GM12878 (cell line): ENCODE data around the gene TMEM151A. TPM values are rescaled to one million over a fixed set of nuclear protein-coding genes. Genes with fewer than 3 reads are reported as not detected.

Experiments
- ASH2L ChIP-seq: fragments of 300-600, 200-600 bp; sonication (generic); IDR thresholded peaks from 2 replicates; pipeline ENCODE4 v1.6.1; 2017; ENCODE audit warnings: low read depth, mild to moderate bottlenecking, borderline replicate concordance
- ATF2 ChIP-seq: IDR thresholded peaks from 2 replicates; pipeline ENCODE4 v1.6.1; 2012; ENCODE audit warnings: low read length, inconsistent platforms
- CHD1 ChIP-seq: IDR thresholded peaks from 2 replicates; pipeline ENCODE4 v1.6.1; 2012; ENCODE audit warnings: low read depth, low read length, improper control_type of control experiment
- CUX1 ChIP-seq: IDR thresholded peaks from 2 replicates; pipeline ENCODE4 v1.6.1; 2012; ENCODE audit warnings: improper control_type of control experiment, low read depth, low read length; ENCODE audit not compliant: insufficient replicate concordance
- DPF2 ChIP-seq: fragments of 450-650 bp; IDR thresholded peaks from 2 replicates; pipeline ENCODE4 v1.6.1; 2017; ENCODE audit warnings: mild to moderate bottlenecking
- E2F4 ChIP-seq: IDR thresholded peaks from 2 replicates; pipeline ENCODE4 v1.6.1; 2012; ENCODE audit warnings: low read depth, low read length, improper control_type of control experiment
- IRF3 ChIP-seq: fragments of 450-650 bp; IDR thresholded peaks from 2 replicates; pipeline ENCODE4 v1.6.1; 2014; ENCODE audit warnings: mild to moderate bottlenecking
- MLLT1 ChIP-seq: fragments of 450-650 bp; IDR thresholded peaks from 2 replicates; pipeline ENCODE4 v1.6.1; 2016; ENCODE audit warnings: mild to moderate bottlenecking
- MYC ChIP-seq: IDR thresholded peaks from 2 replicates; pipeline ENCODE4 v1.6.1; 2011; ENCODE audit warnings: mild to moderate bottlenecking, low read length, moderate library complexity, inconsistent platforms; ENCODE audit not compliant: insufficient read depth, insufficient replicate concordance, insufficient read length, severe bottlenecking
- NBN ChIP-seq: fragments of 450-650 bp; IDR thresholded peaks from 2 replicates; pipeline ENCODE4 v1.6.1; 2016
- NFXL1 ChIP-seq: fragments of 450-650 bp; IDR thresholded peaks from 2 replicates; pipeline ENCODE4 v1.6.1; 2017; ENCODE audit warnings: antibody characterized with exemption, mild to moderate bottlenecking, borderline replicate concordance
- PAX5 ChIP-seq: IDR thresholded peaks from 2 replicates; pipeline ENCODE4 v1.6.1; 2011; ENCODE audit warnings: low read depth, low read length, borderline replicate concordance
- POLR2A ChIP-seq: IDR thresholded peaks from 2 replicates; pipeline ENCODE4 v1.6.1; 2011; ENCODE audit warnings: low read depth, mild to moderate bottlenecking, low read length
- RFX5 ChIP-seq: IDR thresholded peaks from 2 replicates; pipeline ENCODE4 v1.6.1; 2011; ENCODE audit warnings: low read depth, low read length, improper control_type of control experiment
- SRF ChIP-seq, 2 experiments: IDR thresholded peaks; 2 replicates each; pipeline ENCODE4 v1.6.1; 2011; ENCODE audit warnings: low read depth in 2 of 2, low read length in 2 of 2, mild to moderate bottlenecking in 1 of 2, moderate library complexity in 1 of 2
- TCF3 ChIP-seq: IDR thresholded peaks from 2 replicates; pipeline ENCODE4 v1.6.1; 2012; ENCODE audit warnings: low read depth, mild to moderate bottlenecking, low read length, borderline replicate concordance; ENCODE audit not compliant: insufficient read depth
- USF1 ChIP-seq: IDR thresholded peaks from 2 replicates; pipeline ENCODE4 v1.6.1; 2011; ENCODE audit warnings: borderline replicate concordance, low read depth, mild to moderate bottlenecking, moderate library complexity, mixed read lengths, low read length; ENCODE audit not compliant: insufficient read depth; ENCODE audit errors: extremely low read length
- polyA plus RNA-seq, 11 experiments: library from polyadenylated mRNA; depleted of rRNA in 4 of 11; unstranded in 6 of 11; stranded (reverse) in 5 of 11; fragments of >200 nt; fragmentation: Nextera tagmentation in 4 of 11; fragmentation: Illumina TruSeq in 1 of 11; extraction: Ambion mirVana in 4 of 11; extraction: Trizol in 1 of 11; gene quantifications; 1 replicate in 1 of 11; 2 replicates in 10 of 11; pipeline versions ENCODE4 v1.2.1 to v1.2.3, GENCODE V29; 2011 to 2016; ENCODE audit warnings: inconsistent platforms in 2 of 11, missing spikeins in 2 of 11, low read depth in 1 of 11
- total RNA-seq, 4 experiments: library from RNA; depleted of rRNA in 3 of 4; stranded (reverse); fragments of >200 nt in 3 of 4; fragmentation: Illumina TruSeq in 1 of 4; extraction: Trizol in 1 of 4; gene quantifications; 2 replicates each; pipeline versions ENCODE4 v1.2.1 to v1.2.3, GENCODE V29; 2013 to 2021

Gene TMEM151A
- total and polyA plus RNA-seq, 10 of the 15 experiments (the other 5 are each of a cell fraction or from before 2014, with no cell fraction given), result not detected

- TF ChIP-seq NBN (peak; percentile 95), POLR2A (peak; percentile 98), NFXL1 (no peak), ATF2 (no peak), MLLT1 (no peak; the same call in 1 of the 2 replicates), RFX5 (peak; percentile 48; the same call in 1 of the 2 replicates), IRF3 (0 out of 2 replicates have a peak, but pooled peaks have one; percentile 38), MYC (no peak), DPF2 (no peak), TCF3 (0 out of 2 replicates have a peak, but pooled peaks have one; percentile 51), CUX1 (no peak), USF1 (no peak), SRF (IDR thresholded peaks at IDR 0.05; ENCODE audit: low read depth in 2 of 2, low read length in 2 of 2) (peak in 1 of 2 experiments; percentile 89; a peak in 2 of 4 replicates), ASH2L (0 out of 2 replicates have a peak, but pooled peaks have one; percentile 57), PAX5 (peak; percentile 58; the same call in 1 of the 2 replicates), CHD1 (no peak), E2F4 (peak; percentile 35; the same call in 1 of the 2 replicates)
Measured at GRCh38 chr11:66344550-66345315, 53.0 kb downstream of the TMEM151A start, which contains the start of gene BRMS1 (continued).
